ENCODE data around the gene ANK3.

- TF ChIP-seq CTCF (IDR thresholded peaks at IDR 0.05; ENCODE audit: poor library complexity) (no peak), EZH2 (IDR thresholded peaks at IDR 0.05; ENCODE audit: borderline replicate concordance) (no peak)
Observed at GRCh38 chr10:59991117-59991516, 398.6 kb downstream of the ANK3 start.
